ENCODE measurements around the gene ADAM17. TPM values are rescaled to one million over a fixed set of nuclear protein-coding genes. Genes with fewer than 3 reads are reported as not detected.

Gene ADAM17
- total and polyA plus RNA-seq, 9 of the 15 experiments (the other 6 are each of a cell fraction or from before 2014, with no cell fraction given), result 5.8 to 30.0 (median 19.0) TPM

GRCh38 chr2:9555297-9556120, at the start of gene ADAM17 (continued):
- TF ChIP-seq MLLT1 (IDR thresholded peaks at IDR 0.05) (no peak; a peak in 2 of 4 replicates), ELF4 (CRISPR knock-in tag; IDR thresholded peaks at IDR 0.05) (no peak), TEAD2 (tag; IDR thresholded peaks at IDR 0.05) (no peak), PPARD (CRISPR knock-in tag; IDR thresholded peaks at IDR 0.05) (no peak), TCFL5 (CRISPR knock-in tag; conservative IDR thresholded peaks at IDR 0.05) (no peak), ZNF224 (CRISPR knock-in tag; IDR thresholded peaks at IDR 0.05) (no peak), PBX2 (CRISPR knock-in tag; IDR thresholded peaks at IDR 0.05; ENCODE audit: low read depth) (no peak), PBX2 (tag; conservative IDR thresholded peaks at IDR 0.05; ENCODE audit: low read depth) (no peak), SMAD4 (CRISPR knock-in tag; conservative IDR thresholded peaks at IDR 0.05) (peak; percentile 97), HMGN3 (IDR thresholded peaks at IDR 0.05; ENCODE audit: borderline replicate concordance, extremely low read depth, insufficient read length, low read depth, low read length) (peak; percentile 98), HCFC1 (IDR thresholded peaks at IDR 0.05; ENCODE audit: low read depth, low read length) (peak; percentile 58; the same call in 1 of the 2 replicates), BMI1 (IDR thresholded peaks at IDR 0.05; ENCODE audit: low read length) (no peak)
- TF ChIP-seq, protein P1, sequence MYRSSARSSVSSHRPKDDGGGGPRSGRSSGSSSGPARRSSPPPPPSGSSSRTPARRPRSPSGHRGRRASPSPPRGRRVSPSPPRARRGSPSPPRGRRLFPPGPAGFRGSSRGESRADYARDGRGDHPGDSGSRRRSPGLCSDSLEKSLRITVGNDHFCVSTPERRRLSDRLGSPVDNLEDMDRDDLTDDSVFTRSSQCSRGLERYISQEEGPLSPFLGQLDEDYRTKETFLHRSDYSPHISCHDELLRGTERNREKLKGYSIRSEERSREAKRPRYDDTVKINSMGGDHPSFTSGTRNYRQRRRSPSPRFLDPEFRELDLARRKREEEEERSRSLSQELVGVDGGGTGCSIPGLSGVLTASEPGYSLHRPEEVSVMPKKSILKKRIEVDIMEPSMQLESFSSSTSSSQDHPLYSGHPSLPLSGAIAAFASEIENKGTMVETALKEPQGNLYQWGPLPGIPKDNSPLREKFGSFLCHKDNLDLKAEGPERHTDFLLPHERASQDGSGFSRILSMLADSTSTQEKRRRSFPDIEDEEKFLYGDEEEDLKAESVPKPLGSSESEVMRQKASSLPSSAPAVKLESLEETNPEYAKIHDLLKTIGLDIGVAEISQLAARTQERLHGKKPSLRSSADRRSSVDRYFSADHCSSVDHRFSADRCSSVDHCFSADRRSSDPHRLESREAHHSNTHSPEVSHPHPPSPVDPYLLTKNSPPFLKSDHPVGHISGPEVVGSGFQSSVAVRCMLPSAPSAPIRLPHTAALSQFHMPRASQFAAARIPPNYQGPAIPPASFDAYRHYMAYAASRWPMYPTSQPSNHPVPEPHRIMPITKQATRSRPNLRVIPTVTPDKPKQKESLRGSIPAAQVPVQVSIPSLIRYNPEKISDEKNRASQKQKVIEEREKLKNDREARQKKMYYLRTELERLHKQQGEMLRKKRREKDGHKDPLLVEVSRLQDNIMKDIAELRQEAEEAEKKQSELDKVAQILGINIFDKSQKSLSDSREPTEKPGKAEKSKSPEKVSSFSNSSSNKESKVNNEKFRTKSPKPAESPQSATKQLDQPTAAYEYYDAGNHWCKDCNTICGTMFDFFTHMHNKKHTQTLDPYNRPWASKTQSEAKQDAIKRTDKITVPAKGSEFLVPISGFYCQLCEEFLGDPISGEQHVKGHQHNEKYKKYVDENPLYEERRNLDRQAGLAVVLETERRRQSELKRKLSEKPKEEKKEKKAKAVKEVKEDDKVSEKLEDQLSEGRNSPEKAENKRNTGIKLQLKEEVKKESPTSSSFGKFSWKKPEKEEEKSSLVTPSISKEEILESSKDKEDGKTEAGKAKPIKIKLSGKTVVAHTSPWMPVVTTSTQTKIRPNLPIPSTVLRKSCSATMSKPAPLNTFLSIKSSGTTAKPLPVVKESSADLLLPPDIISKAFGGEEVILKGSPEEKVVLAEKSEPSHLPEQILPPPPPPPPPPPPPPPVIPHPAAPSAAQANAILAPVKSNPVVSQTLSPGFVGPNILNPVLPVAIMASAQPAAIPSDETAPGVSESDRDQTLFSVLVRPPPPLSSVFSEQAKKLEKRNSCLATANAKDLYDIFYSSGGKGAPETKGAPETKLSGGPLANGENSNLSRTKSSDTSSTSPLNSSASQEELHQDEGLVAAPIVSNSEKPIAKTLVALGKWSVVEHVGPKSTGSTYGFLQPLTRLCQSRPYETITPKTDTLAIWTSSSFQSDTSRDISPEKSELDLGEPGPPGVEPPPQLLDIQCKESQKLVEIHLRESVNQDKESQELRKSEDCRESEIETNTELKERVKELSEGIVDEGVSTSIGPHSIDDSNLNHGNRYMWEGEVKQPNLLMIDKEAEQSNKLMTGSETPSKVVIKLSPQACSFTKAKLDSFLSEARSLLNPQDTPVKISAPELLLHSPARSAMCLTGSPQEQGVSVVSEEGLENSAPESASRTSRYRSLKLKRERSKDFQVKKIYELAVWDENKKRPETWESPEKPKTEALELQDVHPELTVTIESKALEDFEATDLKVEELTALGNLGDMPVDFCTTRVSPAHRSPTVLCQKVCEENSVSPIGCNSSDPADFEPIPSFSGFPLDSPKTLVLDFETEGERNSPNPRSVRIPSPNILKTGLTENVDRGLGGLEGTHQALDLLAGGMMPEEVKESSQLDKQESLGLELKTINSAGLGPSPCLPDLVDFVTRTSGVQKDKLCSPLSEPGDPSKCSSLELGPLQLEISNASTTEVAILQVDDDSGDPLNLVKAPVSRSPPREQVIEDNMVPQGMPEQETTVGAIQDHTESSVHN (IDR thresholded peaks at IDR 0.05; ENCODE audit: borderline replicate concordance in 1 of 2, low read depth in 1 of 2), result no peak
